ENCODE results near the gene LRMDA. TPM values are rescaled to one million over a fixed set of nuclear protein-coding genes. Genes with fewer than 3 reads are reported as not detected.

Gene LRMDA
- total and polyA plus RNA-seq, 2 of the 13 experiments (the other 11 are each of a cell fraction or from before 2014, with no cell fraction given): 13.4 to 22.0 TPM

DNA sequence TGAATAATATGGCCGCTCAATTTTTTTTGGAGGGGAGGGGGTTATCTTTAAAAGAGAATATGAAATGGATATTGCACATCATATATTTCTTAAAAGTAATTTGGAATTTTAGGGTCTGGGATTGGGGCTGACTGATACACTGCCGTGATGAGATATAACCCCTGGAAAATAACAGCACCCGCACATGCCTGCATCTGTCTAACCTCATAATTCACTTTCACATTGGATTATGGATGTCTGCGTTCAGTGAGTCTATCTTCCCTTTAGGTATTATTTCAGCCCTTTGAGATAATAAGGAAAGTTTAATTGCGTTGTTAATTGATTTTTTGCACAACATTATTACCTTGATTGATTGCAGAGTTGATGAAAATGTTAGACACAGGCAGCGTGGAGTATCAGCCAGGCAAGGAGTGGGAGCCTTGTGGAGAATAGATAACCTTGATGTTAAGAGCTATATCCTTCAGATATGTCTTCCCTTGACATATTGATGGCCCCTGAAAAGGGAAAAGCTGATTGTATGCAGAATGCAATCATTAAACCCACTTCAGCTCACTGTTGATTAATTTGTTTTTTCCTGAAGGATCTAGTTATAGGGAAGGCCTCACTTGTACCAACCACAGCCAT, 1111.0 kb downstream of the LRMDA start:
- ATAC-seq: no peak
- WGBS (ENCODE audit: low lambda C conversion rate): 73% methylated on average over 6 of the region's 6 CpGs
- no peak for DNase-seq (ENCODE audit: low spot score)
- intact Hi-C loops (cut with micrococcal nuclease; ENCODE audit: unreplicated experiment) (loop anchor here (10.0 kb wide), 1 partner anchor 228 kb away; no protein-coding TSS in a partner anchor), in situ Hi-C loops (cut with HindIII; ENCODE audit: extremely low pct_ligation_motif_present, low pct_unique_long_range_greater_than_20kb) (no loop called here)
- Histone ChIP-seq H3K27me3 (ENCODE audit: control insufficient read depth in 1 of 2, insufficient read depth in 2 of 2, low read length in 2 of 2) (no peaks in the 10 kb centered on the region), H3K4me2 (ENCODE audit: low read depth, low read length) (no peak overlapping the region), H3K4me3 (replicated peaks in 1 of 3; ENCODE audit: insufficient read depth in 1 of 3, low read depth in 2 of 3, low read length in 3 of 3) (no peak overlapping the region), H2AFZ (ENCODE audit: low read length) (no peak overlapping the region), H3K79me2 (ENCODE audit: insufficient read depth, low read length) (no peaks in the 10 kb centered on the region), H3K36me3 (replicated peaks in 1 of 2; ENCODE audit: control insufficient read depth in 1 of 2, insufficient read depth in 2 of 2, low read length in 2 of 2) (no peaks in the 10 kb centered on the region), H3K4me1 (ENCODE audit: insufficient read depth, low read length) (no peaks in the 10 kb centered on the region), H3K9ac (ENCODE audit: insufficient read depth, low read depth, low read length) (no peak overlapping the region), H4K20me1 (ENCODE audit: insufficient read depth, low read length) (no peaks in the 10 kb centered on the region), H3K27ac (ENCODE audit: extremely low read length, insufficient read depth, low read length) (no peak overlapping the region), H3K9me3 (ENCODE audit: low read length) (no peaks in the 10 kb centered on the region)
- ChIA-PET CTCF (ENCODE audit: low intra/inter-chr PET ratio, low total read pairs) (no interaction called here), POLR2A (no interaction called here)
- no TSS peak for BruUV-seq (replicated peaks)
- no peak for TF ChIP-seq SNAPC2 (CRISPR knock-in tag; IDR thresholded peaks at IDR 0.05)
- TF ChIP-seq SUZ12 (IDR thresholded peaks at IDR 0.05; ENCODE audit: low read depth, low read length): no peak
- TF ChIP-seq ZNF337 (CRISPR knock-in tag; IDR thresholded peaks at IDR 0.05; ENCODE audit: borderline replicate concordance, low read depth): no peak
- TF ChIP-seq, protein P1, sequence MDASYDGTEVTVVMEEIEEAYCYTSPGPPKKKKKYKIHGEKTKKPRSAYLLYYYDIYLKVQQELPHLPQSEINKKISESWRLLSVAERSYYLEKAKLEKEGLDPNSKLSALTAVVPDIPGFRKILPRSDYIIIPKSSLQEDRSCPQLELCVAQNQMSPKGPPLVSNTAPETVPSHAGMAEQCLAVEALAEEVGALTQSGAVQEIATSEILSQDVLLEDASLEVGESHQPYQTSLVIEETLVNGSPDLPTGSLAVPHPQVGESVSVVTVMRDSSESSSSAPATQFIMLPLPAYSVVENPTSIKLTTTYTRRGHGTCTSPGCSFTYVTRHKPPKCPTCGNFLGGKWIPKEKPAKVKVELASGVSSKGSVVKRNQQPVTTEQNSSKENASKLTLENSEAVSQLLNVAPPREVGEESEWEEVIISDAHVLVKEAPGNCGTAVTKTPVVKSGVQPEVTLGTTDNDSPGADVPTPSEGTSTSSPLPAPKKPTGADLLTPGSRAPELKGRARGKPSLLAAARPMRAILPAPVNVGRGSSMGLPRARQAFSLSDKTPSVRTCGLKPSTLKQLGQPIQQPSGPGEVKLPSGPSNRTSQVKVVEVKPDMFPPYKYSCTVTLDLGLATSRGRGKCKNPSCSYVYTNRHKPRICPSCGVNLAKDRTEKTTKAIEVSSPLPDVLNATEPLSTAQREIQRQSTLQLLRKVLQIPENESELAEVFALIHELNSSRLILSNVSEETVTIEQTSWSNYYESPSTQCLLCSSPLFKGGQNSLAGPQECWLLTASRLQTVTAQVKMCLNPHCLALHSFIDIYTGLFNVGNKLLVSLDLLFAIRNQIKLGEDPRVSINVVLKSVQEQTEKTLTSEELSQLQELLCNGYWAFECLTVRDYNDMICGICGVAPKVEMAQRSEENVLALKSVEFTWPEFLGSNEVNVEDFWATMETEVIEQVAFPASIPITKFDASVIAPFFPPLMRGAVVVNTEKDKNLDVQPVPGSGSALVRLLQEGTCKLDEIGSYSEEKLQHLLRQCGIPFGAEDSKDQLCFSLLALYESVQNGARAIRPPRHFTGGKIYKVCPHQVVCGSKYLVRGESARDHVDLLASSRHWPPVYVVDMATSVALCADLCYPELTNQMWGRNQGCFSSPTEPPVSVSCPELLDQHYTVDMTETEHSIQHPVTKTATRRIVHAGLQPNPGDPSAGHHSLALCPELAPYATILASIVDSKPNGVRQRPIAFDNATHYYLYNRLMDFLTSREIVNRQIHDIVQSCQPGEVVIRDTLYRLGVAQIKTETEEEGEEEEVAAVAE (CRISPR knock-in tag; IDR thresholded peaks at IDR 0.05; ENCODE audit: borderline replicate concordance): no peak
- TF ChIP-seq, protein P2, sequence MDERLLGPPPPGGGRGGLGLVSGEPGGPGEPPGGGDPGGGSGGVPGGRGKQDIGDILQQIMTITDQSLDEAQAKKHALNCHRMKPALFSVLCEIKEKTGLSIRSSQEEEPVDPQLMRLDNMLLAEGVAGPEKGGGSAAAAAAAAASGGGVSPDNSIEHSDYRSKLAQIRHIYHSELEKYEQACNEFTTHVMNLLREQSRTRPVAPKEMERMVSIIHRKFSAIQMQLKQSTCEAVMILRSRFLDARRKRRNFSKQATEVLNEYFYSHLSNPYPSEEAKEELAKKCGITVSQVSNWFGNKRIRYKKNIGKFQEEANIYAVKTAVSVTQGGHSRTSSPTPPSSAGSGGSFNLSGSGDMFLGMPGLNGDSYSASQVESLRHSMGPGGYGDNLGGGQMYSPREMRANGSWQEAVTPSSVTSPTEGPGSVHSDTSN (CRISPR knock-in tag; IDR thresholded peaks at IDR 0.05): no peak
- TF ChIP-seq, protein P3, sequence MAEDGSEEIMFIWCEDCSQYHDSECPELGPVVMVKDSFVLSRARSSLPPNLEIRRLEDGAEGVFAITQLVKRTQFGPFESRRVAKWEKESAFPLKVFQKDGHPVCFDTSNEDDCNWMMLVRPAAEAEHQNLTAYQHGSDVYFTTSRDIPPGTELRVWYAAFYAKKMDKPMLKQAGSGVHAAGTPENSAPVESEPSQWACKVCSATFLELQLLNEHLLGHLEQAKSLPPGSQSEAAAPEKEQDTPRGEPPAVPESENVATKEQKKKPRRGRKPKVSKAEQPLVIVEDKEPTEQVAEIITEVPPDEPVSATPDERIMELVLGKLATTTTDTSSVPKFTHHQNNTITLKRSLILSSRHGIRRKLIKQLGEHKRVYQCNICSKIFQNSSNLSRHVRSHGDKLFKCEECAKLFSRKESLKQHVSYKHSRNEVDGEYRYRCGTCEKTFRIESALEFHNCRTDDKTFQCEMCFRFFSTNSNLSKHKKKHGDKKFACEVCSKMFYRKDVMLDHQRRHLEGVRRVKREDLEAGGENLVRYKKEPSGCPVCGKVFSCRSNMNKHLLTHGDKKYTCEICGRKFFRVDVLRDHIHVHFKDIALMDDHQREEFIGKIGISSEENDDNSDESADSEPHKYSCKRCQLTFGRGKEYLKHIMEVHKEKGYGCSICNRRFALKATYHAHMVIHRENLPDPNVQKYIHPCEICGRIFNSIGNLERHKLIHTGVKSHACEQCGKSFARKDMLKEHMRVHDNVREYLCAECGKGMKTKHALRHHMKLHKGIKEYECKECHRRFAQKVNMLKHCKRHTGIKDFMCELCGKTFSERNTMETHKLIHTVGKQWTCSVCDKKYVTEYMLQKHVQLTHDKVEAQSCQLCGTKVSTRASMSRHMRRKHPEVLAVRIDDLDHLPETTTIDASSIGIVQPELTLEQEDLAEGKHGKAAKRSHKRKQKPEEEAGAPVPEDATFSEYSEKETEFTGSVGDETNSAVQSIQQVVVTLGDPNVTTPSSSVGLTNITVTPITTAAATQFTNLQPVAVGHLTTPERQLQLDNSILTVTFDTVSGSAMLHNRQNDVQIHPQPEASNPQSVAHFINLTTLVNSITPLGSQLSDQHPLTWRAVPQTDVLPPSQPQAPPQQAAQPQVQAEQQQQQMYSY (CRISPR knock-in tag; IDR thresholded peaks at IDR 0.05): no peak
- no peak for TF ChIP-seq GLI4 (CRISPR knock-in tag; IDR thresholded peaks at IDR 0.05; ENCODE audit: borderline replicate concordance)
- no peak for TF ChIP-seq ZNF446 (CRISPR knock-in tag; IDR thresholded peaks at IDR 0.05)
- no peak for TF ChIP-seq NR2F1 (CRISPR knock-in tag; IDR thresholded peaks at IDR 0.05)
- TF ChIP-seq NR2F2 (IDR thresholded peaks at IDR 0.05; ENCODE audit: borderline replicate concordance, low read depth): no peak
- FAIRE-seq: no peak

Data from HepG2 (cell line).